ENCODE data around the gene AMACR.

DNA sequence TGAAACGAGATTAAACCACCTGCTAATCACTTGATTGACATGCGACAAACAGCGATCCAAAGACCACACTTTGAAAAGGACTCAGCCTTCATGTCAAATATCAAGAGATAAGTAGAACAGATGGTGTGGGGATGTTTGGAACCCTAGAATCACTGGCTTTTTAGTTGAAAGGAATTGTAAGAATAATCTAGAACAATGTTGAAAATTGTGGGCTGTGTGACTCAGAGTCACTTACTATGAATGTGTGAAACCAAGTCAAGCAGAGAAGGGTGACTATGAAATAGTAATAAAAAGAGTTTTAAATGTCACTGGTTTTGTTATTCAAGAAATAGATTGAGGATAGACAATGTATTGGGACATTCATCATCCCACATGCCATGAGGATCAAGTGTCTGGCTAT, 49.3 kb upstream of the AMACR start:
- TF ChIP-seq, protein P1, sequence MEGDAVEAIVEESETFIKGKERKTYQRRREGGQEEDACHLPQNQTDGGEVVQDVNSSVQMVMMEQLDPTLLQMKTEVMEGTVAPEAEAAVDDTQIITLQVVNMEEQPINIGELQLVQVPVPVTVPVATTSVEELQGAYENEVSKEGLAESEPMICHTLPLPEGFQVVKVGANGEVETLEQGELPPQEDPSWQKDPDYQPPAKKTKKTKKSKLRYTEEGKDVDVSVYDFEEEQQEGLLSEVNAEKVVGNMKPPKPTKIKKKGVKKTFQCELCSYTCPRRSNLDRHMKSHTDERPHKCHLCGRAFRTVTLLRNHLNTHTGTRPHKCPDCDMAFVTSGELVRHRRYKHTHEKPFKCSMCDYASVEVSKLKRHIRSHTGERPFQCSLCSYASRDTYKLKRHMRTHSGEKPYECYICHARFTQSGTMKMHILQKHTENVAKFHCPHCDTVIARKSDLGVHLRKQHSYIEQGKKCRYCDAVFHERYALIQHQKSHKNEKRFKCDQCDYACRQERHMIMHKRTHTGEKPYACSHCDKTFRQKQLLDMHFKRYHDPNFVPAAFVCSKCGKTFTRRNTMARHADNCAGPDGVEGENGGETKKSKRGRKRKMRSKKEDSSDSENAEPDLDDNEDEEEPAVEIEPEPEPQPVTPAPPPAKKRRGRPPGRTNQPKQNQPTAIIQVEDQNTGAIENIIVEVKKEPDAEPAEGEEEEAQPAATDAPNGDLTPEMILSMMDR (IDR thresholded peaks at IDR 0.05; ENCODE audit: low read length), result no peak
- TF ChIP-seq EZH2 (IDR thresholded peaks at IDR 0.05; ENCODE audit: borderline replicate concordance, low read length), result no peak

Measured in OCI-LY1 (cell line).